ENCODE data around the gene GAS7. TPM values are rescaled to one million over a fixed set of nuclear protein-coding genes. Genes with fewer than 3 reads are reported as not detected.

Gene GAS7
- total and polyA plus RNA-seq, 9 of the 15 experiments (the other 6 are each of a cell fraction or from before 2014, with no cell fraction given): 0.11 to 0.33 TPM; not detected in 7

- no TSS peak for BruUV-seq (replicated peaks)
- POLR2A ChIA-PET: no interaction called here
Observed at GRCh38 chr17:9986754-9987382, 211.5 kb downstream of the GAS7 start.

GRCh38 chr17:9985646-9986045 lies 212.8 kb downstream of the GAS7 start:
- Histone ChIP-seq H3K9me1 (ENCODE audit: control insufficient read depth, insufficient read depth, low read length) (no peaks in the 10 kb centered on the region), H3K79me2 (ENCODE audit: control insufficient read depth, insufficient read depth, low read length) (no peaks in the 10 kb centered on the region), H3K9ac (ENCODE audit: insufficient read depth in 1 of 2, low read depth in 2 of 2, low read length in 2 of 2) (no peak overlapping the region), H3K4me2 (ENCODE audit: insufficient read depth, low read length) (no peak overlapping the region), H3K36me3 (ENCODE audit: control insufficient read depth, insufficient read depth, low read length) (no peaks in the 10 kb centered on the region), H3K27me3 (ENCODE audit: control insufficient read depth in 2 of 2, insufficient read depth in 2 of 2, low read length in 2 of 2) (no peaks in the 10 kb centered on the region; a peak in 1 of 5 replicates), H3K4me3 (no peak overlapping the region), H2AFZ (ENCODE audit: low read depth, low read length) (no peak overlapping the region), H3K9me3 (replicated peaks; ENCODE audit: control insufficient read depth, insufficient read depth, low read depth, low read length) (no peaks in the 10 kb centered on the region), H3K4me1 (replicated peaks in 1 of 2; ENCODE audit: control insufficient read depth in 2 of 2, insufficient read depth in 2 of 2, low read length in 2 of 2) (no peaks in the 10 kb centered on the region), H4K20me1 (replicated peaks; ENCODE audit: control insufficient read depth, insufficient read depth, low read length) (no peaks in the 10 kb centered on the region), H3K27ac (ENCODE audit: extremely low read depth, low read depth, low read length) (no peak overlapping the region)
- intact Hi-C loops (cut with micrococcal nuclease) (no loop called here), in situ Hi-C loops (cut with MboI) (no loop called here)
- DNase-seq (ENCODE audit: extremely low read depth in 1 of 4, low spot score in 3 of 4) (no peak), ATAC-seq (no peak), FAIRE-seq (no peak)
- 0% methylated on average over 4 of the region's 8 CpGs for WGBS (ENCODE audit: insufficient coverage, low coverage, missing lambda C conversion rate)
- CTCF ChIA-PET (ENCODE audit: low intra/inter-chr PET ratio): no interaction called here
- POLR2A ChIA-PET: interaction anchor here (0.6 kb wide), 1 partner anchor 378 kb away, joined by 3 read pairs; no protein-coding TSS in a partner anchor
- no TSS peak for BruUV-seq (replicated peaks)
- TF ChIP-seq NCOR1 (IDR thresholded peaks at IDR 0.05): no peak
- TF ChIP-seq KDM2B (CRISPR knock-in tag; IDR thresholded peaks at IDR 0.05): no peak
- no peak for TF ChIP-seq THRB (CRISPR knock-in tag; conservative IDR thresholded peaks at IDR 0.05)
- no peak for TF ChIP-seq CBX3 (IDR thresholded peaks at IDR 0.05; ENCODE audit: borderline replicate concordance in 1 of 2, low read length in 2 of 2)
- TF ChIP-seq E2F5 (CRISPR knock-in tag; IDR thresholded peaks at IDR 0.05): no peak
- TF ChIP-seq POLR2AphosphoS5 (IDR thresholded peaks at IDR 0.05; ENCODE audit: control insufficient read depth, insufficient read depth, low read depth, low read length): no peak
- TF ChIP-seq SUPT5H (IDR thresholded peaks at IDR 0.05): no peak

More at GRCh38 chr17:9986754-9987382, 211.5 kb downstream of the GAS7 start:
- Histone ChIP-seq H3K27ac (ENCODE audit: extremely low read depth, low read depth, low read length) (no peak overlapping the region), H3K9me3 (replicated peaks; ENCODE audit: control insufficient read depth, insufficient read depth, low read depth, low read length) (no peaks in the 10 kb centered on the region), H3K79me2 (ENCODE audit: control insufficient read depth, insufficient read depth, low read length) (no peaks in the 10 kb centered on the region), H4K20me1 (replicated peaks; ENCODE audit: control insufficient read depth, insufficient read depth, low read length) (no peaks in the 10 kb centered on the region), H3K4me1 (replicated peaks in 1 of 2; ENCODE audit: control insufficient read depth in 2 of 2, insufficient read depth in 2 of 2, low read length in 2 of 2) (no peaks in the 10 kb centered on the region), H3K36me3 (ENCODE audit: control insufficient read depth, insufficient read depth, low read length) (no peaks in the 10 kb centered on the region), H2AFZ (ENCODE audit: low read depth, low read length) (no peak overlapping the region), H3K27me3 (ENCODE audit: control insufficient read depth in 2 of 2, insufficient read depth in 2 of 2, low read length in 2 of 2) (no peaks in the 10 kb centered on the region; a peak in 1 of 5 replicates), H3K4me3 (no peak overlapping the region), H3K9me1 (ENCODE audit: control insufficient read depth, insufficient read depth, low read length) (no peaks in the 10 kb centered on the region), H3K4me2 (ENCODE audit: insufficient read depth, low read length) (no peak overlapping the region), H3K9ac (ENCODE audit: insufficient read depth in 1 of 2, low read depth in 2 of 2, low read length in 2 of 2) (no peak overlapping the region)
- 5% methylated on average over 7 of the region's 9 CpGs for WGBS (ENCODE audit: insufficient coverage, low coverage, missing lambda C conversion rate)
- CTCF ChIA-PET (ENCODE audit: low intra/inter-chr PET ratio): no interaction called here
- TF ChIP-seq ZNF197 (CRISPR knock-in tag; IDR thresholded peaks at IDR 0.05; ENCODE audit: low read depth) (no peak), BACH1 (tag; IDR thresholded peaks at IDR 0.05) (no peak), DPF2 (IDR thresholded peaks at IDR 0.05) (no peak), MCM7 (IDR thresholded peaks at IDR 0.05) (no peak), NONO (IDR thresholded peaks at IDR 0.05; ENCODE audit: low read depth in 2 of 2, low read length in 1 of 2) (no peak)
- DNase-seq (ENCODE audit: extremely low read depth in 1 of 4, low spot score in 3 of 4) (no peak), ATAC-seq (no peak), FAIRE-seq (no peak)
- intact Hi-C loops (cut with micrococcal nuclease) (no loop called here), in situ Hi-C loops (cut with MboI) (no loop called here)
